NCI-H146 treated with DMSO at 0.1 percent for 48 hours (cell line): ENCODE results near the gene PIGV.

Source experiments
- DNase-seq: peaks from one replicate; lab custom pipeline; 2025; ENCODE audit not compliant: unreplicated experiment; lab: John Stamatoyannopoulos, UW

The PIGV gene

DNA sequence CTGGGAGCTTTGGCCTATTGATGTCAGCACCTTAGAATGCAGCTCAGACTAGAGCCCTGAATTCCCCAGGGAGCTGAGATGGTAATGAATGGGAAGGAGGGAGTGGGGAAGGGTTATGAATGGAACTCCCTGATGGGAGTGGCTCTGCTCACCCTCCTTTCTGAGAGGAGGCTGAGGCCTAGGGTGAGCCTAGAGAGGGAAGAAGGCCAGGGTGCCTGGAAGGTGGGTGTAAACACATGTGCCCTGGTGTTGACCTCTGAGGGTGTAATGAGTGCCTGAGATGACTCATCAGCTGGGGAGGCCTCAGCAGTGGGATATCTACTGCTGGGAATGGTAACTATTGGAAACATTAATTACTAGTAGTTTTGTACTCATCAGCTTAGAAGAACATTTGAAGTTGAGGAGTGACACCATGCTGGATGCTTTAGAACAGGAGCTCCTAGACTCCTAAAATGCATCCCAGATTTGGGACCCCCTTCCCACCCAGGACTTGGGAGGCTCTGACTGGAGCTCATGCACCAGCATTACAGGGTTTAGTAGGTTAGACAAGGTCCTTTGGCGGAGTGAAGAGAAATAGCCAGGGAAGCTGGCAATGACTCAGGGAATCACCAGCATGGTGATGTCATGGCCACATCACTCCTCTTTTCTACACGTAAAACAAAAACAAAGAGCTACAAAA, 16.0 kb upstream of the PIGV start:
- DNase-seq = no peak

DNA sequence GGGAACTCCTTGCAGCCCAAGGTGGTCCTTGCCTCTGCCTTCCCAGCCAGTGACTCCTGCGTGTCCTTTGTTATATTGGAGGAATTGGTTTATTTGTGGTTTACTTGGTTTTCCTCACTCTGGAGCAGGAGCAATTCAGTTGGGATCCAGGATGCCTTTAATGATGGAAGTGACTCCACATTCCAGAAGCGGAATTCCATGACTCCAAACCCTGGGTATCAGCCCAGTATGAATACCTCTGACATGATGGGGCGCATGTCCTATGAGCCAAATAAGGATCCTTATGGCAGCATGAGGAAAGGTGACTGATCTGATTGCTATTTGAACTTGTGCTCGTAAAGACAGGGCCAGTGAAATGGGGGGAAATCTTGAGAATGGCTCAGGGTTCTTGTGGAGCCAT, 15.1 kb upstream of the PIGV start:
- DNase-seq = no peak

DNA sequence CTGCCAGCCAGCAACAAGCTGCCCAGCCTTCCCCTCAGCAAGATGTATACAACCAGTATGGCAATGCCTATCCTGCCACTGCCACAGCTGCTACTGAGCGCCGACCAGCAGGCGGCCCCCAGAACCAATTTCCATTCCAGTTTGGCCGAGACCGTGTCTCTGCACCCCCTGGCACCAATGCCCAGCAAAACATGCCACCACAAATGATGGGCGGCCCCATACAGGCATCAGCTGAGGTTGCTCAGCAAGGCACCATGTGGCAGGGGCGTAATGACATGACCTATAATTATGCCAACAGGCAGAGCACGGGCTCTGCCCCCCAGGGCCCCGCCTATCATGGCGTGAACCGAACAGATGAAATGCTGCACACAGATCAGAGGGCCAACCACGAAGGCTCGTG, 13.3 kb upstream of the PIGV start:
- DNase-seq = no peak

DNA sequence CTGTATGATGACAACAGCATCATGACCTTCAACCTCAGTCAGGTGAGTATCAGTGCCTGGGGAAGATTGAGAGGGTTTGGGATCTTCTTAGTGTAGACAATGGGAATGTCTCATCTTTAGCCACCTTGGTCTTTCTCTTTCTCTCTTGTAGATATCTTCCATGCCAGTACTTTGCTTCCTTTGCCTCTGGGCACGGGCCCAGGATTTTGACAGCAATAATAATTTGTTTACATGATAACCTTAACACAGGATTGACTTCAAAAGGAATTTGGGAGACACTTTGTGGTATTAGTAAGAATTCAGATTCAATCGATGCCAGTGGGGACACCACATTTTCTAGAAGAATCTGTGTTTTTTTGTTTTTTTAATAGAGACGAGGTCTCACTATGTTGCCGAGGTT, 12.1 kb upstream of the PIGV start:
- DNase-seq = no peak

DNA sequence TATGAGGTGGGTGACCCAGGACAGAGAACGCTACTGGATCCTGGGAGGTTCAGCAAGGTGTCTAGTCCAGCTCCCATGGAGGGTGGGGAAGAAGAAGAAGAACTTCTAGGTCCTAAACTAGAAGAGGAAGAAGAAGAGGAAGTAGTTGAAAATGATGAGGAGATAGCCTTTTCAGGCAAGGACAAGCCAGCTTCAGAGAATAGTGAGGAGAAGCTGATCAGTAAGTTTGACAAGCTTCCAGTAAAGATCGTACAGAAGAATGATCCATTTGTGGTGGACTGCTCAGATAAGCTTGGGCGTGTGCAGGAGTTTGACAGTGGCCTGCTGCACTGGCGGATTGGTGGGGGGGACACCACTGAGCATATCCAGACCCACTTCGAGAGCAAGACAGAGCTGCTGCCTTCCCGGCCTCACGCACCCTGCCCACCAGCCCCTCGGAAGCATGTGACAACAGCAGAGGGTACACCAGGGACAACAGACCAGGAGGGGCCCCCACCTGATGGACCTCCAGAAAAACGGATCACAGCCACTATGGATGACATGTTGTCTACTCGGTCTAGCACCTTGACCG, 8.6 kb upstream of the PIGV start:
- DNase-seq = no peak

DNA sequence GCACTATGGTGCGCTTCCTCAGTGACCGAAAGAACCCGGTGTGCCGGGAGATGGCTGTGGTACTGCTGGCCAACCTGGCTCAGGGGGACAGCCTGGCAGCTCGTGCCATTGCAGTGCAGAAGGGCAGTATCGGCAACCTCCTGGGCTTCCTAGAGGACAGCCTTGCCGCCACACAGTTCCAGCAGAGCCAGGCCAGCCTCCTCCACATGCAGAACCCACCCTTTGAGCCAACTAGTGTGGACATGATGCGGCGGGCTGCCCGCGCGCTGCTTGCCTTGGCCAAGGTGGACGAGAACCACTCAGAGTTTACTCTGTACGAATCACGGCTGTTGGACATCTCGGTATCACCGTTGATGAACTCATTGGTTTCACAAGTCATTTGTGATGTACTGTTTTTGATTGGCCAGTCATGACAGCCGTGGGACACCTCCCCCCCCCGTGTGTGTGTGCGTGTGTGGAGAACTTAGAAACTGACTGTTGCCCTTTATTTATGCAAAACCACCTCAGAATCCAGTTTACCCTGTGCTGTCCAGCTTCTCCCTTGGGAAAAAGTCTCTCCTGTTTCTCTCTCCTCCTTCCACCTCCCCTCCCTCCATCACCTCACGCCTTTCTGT, 7.3 kb upstream of the PIGV start:
- DNase-seq = no peak

DNA sequence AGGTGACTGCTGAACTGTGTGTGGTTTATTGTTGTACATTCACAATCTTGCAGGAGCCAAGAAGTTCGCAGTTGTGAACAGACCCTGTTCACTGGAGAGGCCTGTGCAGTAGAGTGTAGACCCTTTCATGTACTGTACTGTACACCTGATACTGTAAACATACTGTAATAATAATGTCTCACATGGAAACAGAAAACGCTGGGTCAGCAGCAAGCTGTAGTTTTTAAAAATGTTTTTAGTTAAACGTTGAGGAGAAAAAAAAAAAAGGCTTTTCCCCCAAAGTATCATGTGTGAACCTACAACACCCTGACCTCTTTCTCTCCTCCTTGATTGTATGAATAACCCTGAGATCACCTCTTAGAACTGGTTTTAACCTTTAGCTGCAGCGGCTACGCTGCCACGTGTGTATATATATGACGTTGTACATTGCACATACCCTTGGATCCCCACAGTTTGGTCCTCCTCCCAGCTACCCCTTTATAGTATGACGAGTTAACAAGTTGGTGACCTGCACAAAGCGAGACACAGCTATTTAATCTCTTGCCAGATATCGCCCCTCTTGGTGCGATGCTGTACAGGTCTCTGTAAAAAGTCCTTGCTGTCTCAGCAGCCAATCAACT, 6.4 kb upstream of the PIGV start:
- DNase-seq = no peak

DNA sequence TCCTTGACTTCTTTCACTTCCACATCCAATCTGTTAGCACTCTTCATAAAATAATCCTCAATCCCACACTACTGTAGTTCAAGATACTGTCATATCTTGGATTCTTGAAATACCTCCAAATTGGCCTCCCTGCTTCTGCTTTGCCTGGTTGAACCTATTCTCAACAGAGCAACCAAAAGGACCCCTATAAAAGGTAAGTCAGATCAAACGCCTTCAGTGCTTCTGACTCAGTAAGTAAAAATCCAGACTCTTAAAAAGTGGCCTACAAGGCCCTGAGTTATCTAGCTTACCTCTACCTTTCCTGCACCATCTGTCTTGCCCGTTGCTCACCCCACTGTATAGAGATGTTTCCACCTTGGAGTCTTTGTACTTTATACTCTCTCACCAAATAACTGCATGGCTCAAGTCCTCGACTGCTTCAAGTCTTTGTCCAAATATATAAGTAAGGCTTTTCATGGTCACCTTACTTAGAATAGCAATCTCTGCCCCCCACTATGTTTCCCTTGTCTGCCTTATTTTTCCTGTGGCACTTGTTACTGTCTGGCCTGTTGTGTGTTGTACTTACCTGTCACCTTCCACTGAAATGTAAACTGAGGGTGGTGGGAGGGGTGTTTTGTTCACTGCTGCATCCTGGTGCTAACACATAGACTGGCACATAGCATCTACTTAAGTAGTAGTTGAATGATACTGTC, 5.1 kb upstream of the PIGV start:
- DNase-seq = no peak

DNA sequence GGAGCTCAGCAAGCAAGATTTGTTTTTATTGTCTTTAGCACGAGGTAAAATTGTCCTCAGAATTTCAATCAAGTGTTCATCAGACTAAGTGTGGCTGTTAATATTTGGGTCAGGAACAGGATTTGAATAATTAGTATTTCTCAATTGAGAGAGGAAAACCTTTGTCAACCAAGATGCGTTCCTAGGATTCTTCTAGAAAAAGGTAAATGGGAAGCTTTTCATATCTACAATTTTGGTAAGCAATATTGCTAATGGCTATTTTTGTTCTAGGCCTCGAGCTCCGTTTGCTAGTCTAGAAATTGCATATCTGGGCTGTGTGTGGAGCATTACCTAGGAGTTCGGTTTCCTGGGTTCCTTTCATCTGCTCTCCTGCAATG, 4.1 kb upstream of the PIGV start:
- DNase-seq = no peak

DNA sequence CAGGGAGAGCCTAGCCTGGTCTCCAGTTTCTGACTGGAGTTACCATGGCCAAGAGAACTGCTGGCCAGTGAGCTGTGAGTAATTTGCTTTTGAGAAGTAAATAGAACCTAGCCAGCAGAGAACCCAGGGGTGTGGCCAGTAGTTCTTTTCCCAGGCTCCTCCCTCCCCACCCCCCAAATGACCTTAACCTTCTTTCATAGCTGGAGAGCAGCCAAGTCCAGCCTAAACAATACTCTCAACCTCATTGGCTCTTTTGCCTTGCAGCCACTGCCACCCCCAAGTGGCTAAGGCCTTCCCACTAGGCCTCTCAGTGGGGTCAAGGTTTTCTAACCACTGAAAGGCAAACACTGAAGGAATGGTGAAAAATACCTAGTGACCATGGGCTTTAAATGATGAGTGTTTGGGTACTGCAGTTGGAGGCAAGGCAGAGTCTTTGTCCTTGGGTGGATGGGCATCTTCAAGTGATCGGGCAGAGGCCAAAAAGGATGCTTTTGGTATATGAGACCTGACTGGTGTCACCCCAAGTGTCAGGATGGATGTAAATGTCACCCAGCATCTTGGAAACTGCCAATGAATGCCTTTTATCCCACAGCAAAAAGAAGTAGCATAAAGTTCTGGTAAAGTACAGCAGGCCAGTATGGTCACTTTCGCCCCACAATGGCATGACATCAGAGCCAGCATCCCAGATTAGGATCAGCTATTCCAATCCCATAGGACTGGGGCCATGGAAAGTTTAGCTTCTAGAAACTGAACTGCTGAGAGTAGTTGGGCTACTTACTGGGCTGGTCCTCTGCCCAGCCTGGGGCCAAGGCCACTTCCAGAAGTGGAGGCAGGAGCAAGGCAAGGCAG, 3.5 kb upstream of the PIGV start:
- no peak for DNase-seq

DNA sequence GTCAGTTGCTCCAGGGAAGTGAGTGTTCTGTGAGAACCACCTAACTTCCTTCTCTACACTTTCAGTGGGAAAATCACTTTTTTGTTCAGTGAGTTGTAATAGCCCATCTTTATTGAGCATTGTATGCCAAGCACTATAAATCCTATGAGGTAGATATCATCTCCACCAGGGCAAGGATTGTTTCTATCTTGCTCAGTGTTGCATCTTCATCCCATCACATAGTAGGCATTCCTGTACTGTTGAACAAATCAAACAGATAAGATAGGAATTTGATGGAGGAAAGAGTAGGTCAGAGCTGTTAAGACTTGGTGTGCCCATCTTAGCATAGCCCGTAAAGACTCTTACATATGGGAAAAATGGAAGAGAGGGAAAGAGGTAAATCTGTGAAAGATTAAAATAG, 2.9 kb upstream of the PIGV start:
- no peak for DNase-seq

DNA sequence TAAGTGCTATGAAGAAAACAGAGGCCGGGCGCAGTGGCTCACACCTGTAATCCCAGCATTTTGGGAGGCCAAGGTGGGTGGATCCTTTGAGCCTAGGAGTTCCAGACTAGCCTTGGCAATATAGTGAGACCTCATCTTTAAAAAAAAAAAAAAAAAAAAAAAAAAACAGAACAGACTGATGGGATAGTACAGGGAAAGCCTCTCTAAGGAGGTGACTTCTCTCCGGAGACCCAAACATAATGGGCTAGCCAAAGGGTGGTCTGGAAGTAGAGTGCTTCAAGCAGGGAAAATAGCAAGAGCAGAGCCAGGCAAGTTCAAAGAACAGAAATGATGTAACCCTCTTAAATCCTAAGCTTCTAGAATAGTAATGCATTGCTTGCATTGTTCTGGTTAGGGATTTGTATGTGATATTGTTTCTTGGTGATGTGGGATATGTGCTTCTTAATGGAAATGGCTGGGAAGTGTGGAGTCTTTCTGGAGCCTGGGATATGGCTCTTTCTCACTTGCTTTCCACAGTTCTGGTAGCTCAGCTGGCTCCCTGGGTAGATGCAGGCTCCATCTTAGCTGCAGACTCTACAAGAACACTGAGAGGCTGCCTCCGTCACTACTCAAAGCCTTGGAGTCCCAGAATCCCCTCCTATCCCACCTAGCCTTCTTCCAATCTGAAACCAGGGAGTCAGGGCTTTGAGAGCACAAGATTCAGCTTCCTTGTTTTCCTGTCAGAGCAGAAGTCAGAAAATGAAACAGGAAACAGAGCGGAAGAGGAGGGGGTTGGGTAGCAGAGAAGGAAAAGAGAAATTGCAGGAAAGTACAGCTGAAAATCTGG, 1.9 kb upstream of the PIGV start:
- DNase-seq = no peak

DNA sequence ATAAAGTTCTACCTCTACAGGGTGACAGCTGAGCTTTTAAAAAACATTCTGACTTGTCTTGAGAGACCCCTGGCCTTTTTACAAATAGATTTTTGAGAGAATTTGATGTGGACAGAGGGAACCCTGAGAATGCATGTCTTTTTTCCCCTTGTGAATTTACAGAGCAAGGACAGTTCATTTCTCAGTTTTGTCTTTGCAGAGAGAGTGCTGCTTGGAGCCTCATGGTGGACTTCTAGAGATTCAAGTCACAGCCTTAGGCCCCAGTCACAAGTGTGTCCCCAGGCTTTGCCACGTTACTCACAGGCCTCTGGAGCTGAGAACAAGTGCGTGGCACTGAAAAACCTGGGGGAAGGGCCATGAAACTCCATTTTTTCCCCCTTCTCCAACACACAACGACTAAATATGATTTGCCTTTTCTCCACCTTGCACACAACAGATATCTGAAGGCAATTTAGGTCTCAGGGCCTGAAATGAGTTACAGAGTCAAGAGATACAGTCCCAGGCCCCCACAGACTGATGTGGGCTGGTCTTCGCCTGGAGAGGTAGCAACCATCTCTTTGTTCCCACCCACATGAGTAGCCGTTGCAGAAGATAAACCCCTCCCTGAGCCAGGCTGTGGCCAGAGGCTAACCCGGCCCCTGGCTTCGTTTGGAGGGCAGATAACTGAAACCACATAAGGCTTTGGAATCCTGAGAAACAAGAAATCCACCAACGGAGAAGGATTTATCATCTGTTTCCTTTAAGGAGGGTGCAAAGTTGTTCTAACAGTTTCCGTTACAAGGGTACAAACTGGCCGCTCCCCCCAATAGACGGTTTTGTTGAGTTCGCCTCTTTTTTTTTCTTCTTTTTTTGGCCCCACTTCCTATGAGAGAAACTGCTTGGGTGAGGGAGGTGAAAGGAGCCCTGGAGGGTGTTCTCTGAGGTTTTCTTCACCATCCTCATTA, 1.0 kb upstream of the PIGV start:
- no peak for DNase-seq

DNA sequence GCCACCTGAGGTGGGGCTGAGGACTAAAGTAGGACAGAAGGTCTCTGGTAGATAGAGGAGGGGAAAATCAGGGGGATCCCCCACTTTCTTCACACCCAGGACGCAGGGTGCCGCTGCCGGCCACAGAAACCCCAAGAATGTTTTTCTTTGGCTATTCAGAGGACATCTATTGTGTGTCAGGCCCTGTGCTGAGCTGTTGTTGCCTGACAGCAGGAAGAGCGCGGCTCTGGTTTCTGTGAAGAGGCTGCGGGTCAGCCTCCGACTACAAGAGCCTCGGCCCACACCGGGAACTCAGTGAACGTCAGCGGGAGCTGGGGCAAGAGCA, 407 bp upstream of the PIGV start:
- DNase-seq = no peak

DNA sequence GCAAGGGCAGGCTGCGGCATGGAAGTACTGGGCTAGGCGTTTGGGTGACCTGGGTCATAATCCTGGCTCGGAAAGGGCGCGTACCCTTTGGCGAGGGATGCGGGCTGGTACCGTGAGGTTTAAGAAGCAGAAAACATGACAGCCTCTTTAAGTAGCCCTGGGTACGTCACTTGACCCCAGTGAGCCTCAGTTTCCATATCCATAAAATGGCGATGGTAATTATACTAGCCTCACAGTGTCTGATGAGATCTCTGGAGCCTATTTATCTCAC, 700 bp downstream of the PIGV start:
- DNase-seq = no peak

DNA sequence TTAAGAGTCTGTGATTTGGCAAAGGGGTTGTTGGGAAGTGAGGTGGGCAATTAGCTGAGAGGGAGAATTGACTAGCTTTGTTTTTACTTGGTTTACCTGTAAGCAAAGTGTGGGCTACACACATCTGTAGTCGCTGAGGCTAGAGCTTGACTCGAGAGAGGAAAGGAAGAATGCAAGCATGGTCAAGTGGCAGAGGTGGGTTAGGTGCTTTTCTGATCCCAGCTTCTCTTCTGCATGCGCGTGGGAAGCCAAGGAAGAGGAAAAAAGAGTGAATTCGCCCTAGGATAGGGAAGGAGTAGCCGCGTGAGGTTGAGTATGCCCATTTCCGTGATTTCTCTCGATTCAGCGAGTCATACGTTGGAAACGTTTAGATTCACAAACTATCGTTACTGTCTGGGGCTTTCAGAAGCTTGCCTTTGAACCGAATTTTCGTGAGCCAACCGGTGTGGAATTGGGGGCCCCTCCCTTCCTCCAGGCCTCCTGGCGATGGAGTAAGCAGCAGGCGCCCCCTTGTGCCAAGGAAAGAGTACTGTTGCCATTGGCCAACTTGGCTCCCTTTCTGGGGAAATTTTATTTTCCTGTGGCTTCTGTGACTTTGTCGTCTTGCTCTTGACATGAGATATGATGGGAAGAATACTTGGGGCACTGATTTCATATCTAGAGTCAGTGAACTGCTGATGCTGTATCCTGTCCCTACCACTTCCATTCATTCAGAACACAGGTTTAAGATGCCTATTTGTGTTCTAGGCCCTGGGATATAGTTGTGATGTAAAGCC, 1.3 kb downstream of the PIGV start:
- peak; percentile 32 for DNase-seq

DNA sequence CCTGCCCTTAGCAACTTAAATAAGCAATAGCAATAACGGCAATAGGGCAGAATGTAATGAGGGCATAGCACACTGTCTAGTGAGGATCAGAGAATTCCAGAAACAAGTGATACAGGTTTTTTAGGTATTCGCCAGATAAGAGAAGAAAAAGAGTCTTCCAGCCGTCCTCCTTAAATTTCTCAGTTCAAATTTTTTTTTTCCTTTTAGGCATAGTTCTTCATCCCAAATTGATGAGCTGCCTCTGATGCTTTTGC, 1.8 kb downstream of the PIGV start:
- no peak for DNase-seq

DNA sequence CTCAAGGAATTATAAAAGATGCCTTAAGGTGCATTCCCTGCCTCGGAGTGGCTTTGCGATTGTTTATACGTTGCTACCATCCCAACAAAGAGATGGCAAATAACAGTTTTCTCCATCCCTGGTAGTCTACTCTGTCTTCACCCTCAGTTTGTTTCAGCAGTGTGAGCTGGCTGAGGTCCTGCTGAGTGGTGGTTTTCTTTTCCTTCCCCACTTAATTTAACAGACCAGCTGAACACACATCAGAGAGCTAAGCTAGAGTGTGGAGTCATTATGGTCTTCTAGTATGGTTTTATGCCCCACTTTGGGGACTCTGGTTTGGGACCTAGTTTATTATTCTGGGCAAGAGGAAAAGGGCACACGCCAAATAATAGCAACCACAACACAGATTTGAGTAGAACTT, 2.2 kb downstream of the PIGV start:
- DNase-seq = no peak

DNA sequence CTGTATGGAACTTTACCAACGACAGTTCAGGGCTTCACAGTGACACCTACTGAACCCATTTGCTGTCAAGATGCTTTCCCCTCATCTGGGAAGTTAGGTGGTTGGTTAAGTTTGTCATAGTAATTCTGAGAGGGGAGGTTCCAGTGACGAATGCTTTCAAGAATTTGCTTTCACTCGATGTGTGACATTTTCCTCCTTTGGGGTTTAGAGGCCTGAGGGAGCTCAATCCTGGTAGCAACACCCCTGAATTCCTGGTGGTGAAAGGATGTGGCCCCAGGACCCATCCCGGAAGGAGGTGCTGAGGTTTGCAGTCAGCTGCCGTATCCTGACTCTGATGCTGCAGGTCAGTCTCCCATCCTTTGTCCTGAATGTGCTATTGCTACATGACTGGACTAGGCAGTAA, 2.8 kb downstream of the PIGV start:
- no peak for DNase-seq
